ENCODE measurements around the gene PANX3.
"Not testable (repeated sequence)": the region's sequence is repeated elsewhere in the genome, so short reads cannot be mapped to it uniquely, and the experiment has no call there.

The PANX3 gene, protein sequence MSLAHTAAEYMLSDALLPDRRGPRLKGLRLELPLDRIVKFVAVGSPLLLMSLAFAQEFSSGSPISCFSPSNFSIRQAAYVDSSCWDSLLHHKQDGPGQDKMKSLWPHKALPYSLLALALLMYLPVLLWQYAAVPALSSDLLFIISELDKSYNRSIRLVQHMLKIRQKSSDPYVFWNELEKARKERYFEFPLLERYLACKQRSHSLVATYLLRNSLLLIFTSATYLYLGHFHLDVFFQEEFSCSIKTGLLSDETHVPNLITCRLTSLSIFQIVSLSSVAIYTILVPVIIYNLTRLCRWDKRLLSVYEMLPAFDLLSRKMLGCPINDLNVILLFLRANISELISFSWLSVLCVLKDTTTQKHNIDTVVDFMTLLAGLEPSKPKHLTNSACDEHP

GRCh38 chr11:124611064-124611463 is at the start of gene PANX3:
PANX3 (plus strand) TSS chr11:124611428; CDS start chr11:124611557, 129 bp downstream.
- DNase-seq (ENCODE audit: extremely low read depth in 1 of 2, low read depth in 1 of 2), result no peak

- DNase-seq (ENCODE audit: extremely low read depth in 1 of 2, low read depth in 1 of 2), result no peak
These were observed 41.5 kb upstream of the PANX3 start, which contains the start of gene OR8A1 for GRCh38 chr11:124569697-124570096. OR8A1 (plus strand) TSS chr11:124569997; CDS start chr11:124570120, 123 bp downstream.

DNA sequence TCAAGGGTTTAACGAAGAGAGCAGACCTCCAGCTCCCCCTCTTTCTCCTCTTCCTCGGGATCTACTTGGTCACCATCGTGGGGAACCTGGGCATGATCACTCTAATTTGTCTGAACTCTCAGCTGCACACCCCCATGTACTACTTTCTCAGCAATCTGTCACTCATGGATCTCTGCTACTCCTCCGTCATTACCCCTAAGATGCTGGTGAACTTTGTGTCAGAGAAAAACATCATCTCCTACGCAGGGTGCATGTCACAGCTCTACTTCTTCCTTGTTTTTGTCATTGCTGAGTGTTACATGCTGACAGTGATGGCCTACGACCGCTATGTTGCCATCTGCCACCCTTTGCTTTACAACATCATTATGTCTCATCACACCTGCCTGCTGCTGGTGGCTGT is 41.1 kb upstream of the PANX3 start:
- DNase-seq (ENCODE audit: extremely low read depth in 1 of 2, low read depth in 1 of 2), result no peak

GRCh38 chr11:124577716-124578427 is 33.4 kb upstream of the PANX3 start:
- no peak for DNase-seq (ENCODE audit: extremely low read depth in 1 of 2, low read depth in 1 of 2)

- no peak for DNase-seq (ENCODE audit: extremely low read depth in 1 of 2, low read depth in 1 of 2)
These were observed 32.5 kb upstream of the PANX3 start for GRCh38 chr11:124578761-124579160.

- DNase-seq (ENCODE audit: extremely low read depth in 1 of 2, low read depth in 1 of 2), result no peak
These were observed 29.4 kb upstream of the PANX3 start for GRCh38 chr11:124581817-124582216.

- DNase-seq (ENCODE audit: extremely low read depth in 1 of 2, low read depth in 1 of 2), result no peak
These were observed 28.7 kb upstream of the PANX3 start for GRCh38 chr11:124582565-124582964.

GRCh38 chr11:124583781-124584180 is 27.4 kb upstream of the PANX3 start:
- DNase-seq (ENCODE audit: extremely low read depth in 1 of 2, low read depth in 1 of 2), result no peak

- DNase-seq (ENCODE audit: extremely low read depth in 1 of 2, low read depth in 1 of 2), result no peak
These were observed 26.4 kb upstream of the PANX3 start for GRCh38 chr11:124584681-124585372.

DNA sequence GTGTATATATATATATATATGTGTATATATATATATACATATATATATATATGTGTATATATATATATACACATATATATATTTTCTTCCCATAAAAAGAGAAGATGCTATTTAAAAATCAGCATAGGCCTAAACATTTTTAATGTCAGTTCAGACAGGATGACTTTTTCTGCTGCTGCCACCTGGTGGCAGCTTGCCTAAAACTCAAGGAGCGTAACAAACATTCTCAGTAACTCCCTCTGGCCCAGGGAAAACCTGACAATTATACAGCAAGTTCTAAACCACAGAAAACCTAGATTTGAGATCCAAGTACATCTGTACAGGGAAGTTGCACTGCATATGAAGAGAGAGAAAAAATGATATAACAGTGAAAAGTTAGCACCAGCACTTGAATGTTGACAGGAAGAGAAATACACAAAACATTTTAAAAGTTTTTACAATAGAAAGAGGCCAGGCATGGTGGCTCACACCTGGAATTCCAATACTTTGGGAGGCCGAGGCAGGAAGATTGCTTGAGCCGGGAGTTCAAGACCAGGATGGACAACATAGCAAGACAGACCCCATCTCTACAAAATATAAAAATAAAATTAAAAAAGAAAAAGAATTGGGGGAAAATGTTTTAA is 24.9 kb upstream of the PANX3 start:
- DNase-seq (ENCODE audit: extremely low read depth in 1 of 2, low read depth in 1 of 2), result peak in 1 of 2 donors; percentile 32

DNA sequence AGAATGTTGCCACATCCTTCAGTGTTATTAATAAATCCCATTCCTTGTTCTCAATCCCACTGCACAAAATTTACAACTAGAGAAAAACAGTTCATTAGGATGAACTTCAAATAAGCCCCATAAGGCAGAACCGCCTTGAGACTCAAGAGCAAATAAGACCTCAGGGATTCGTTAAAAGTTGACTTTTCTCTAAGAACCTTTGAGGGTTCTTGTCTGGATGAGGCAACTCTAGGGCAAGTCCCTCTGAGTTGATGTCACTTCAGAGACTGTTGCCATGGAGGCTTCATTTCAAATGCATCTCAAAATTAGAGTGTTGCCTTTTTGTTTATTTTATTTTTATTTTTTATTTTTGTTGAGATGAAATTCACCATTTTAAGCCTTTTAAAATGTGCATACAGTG is 19.8 kb upstream of the PANX3 start:
- DNase-seq (ENCODE audit: extremely low read depth in 1 of 2, low read depth in 1 of 2), result no peak

- no peak for DNase-seq (ENCODE audit: extremely low read depth in 1 of 2, low read depth in 1 of 2)
These were observed 18.6 kb upstream of the PANX3 start for GRCh38 chr11:124592627-124593026.

DNA sequence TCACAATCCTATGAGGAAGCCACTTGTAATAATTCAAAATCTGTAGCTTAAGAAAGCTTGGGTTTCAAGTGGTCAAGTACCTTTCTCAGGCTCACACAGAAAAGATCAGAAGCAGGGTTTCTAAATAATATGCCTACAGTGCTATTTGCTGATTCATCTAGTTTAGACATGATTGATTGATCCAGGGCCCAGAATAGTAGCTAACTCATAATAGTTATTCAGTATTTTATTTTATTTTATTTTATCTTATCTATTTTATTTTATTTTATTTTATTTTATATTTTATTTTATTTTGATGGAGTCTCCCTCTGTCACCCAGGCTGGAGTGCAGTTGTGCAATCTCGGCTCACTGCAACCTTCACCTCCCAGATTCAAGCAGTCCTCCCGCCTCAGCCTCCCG is 15.9 kb upstream of the PANX3 start:
- DNase-seq (ENCODE audit: extremely low read depth in 1 of 2, low read depth in 1 of 2), result no peak

DNA sequence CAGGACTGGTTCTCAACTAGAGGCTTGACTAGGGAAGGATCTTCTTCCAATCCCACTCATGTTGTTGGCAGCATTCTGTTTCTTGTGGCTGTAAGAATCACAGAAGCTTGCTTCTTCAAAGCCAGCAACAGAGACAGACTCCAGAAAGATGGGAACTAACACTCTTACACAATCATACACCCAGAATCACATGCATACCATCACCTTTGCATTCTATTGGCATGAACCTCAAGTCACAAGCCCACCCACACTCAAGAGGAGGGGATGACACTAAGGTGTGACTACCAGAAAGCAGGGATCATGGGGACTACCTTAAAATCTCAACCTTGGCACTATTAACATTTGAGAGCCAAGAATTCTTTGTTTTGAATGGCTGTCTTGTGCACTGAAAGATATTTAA is 13.6 kb upstream of the PANX3 start:
- no peak for DNase-seq (ENCODE audit: extremely low read depth in 1 of 2, low read depth in 1 of 2)

GRCh38 chr11:124600621-124601320 is 10.5 kb upstream of the PANX3 start:
- DNase-seq (ENCODE audit: extremely low read depth in 1 of 2, low read depth in 1 of 2), result no peak

GRCh38 chr11:124602193-124602592 is 9.0 kb upstream of the PANX3 start:
- no peak for DNase-seq (ENCODE audit: extremely low read depth in 1 of 2, low read depth in 1 of 2)

DNA sequence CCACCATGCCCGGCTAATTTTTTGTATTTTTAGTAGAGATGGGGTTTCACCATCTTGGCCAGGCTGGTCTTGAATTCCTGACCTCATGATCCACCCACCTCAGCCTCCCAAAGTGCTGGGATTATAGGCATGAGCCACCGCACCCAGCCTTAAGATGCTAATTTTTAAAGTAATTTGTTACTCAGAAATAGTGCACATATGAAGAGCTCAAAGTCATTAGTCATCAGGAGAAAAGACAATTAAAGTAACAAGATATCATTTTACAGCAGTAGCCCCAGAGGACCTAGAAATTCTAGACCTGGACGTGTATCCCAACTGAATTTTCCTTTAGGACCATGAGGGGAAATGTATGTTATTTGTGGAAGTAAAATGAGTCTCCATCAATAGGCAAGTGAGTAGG is 8.5 kb upstream of the PANX3 start:
- DNase-seq (ENCODE audit: extremely low read depth in 1 of 2, low read depth in 1 of 2), result not testable (repeated sequence)

DNA sequence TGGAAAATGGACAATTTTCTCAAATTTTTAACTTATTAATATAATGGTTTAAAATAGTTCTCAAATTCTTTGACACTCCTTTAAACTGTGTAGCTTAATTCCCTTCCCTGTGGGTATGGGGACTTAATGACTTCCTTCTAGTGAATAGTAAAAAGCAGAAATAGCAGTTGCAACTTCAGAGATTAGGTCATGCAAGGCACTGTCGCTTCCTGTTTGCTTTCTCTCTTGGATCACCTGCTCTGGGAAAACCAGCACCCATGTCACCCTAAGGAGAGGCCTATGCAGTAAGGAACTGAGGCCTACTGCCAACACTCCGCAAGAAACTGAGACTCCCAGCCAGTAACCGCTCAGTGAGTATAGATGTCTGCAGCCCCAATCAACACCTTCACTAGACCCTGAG is 5.5 kb upstream of the PANX3 start:
- DNase-seq (ENCODE audit: extremely low read depth in 1 of 2, low read depth in 1 of 2), result no peak

DNA sequence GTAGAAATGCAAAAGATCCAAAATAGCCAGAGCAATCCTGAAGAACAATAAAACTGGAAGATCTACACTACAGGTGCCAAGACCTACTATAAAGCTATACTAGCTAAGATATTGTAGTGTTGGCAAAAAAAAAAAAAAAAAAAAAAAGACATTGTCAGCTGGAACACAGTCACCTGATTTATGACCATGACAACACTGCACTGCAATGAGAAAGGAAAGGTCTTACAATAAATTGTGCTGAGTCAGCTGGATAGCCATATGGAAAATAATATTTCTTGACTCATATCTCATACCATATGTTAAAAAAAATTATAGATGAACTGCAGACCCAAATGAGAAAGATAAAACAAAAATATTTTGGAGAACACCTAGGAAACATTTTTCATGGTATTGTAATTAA is 3.1 kb upstream of the PANX3 start:
- DNase-seq (ENCODE audit: extremely low read depth in 1 of 2, low read depth in 1 of 2), result no peak

DNA sequence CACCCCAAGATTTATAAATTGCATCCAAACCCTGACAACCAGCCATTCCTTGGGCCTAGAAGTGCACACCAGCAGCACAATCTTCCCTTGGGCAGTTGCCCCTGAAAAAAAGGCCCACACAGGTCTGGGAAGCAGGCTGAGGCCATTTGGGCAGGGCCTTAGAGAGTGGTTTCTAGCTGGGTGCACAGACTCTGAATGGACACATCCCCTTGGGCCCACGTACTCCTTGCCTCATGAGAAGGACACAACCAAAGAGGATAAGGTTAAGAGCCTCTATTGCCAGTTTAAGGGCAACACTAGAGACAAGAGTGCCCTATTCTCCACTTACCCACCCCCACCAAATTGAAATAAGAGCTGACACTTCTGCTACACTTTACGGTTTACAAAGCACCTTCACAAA is 933 bp upstream of the PANX3 start:
- DNase-seq (ENCODE audit: extremely low read depth in 1 of 2, low read depth in 1 of 2), result no peak

- DNase-seq (ENCODE audit: extremely low read depth in 1 of 2, low read depth in 1 of 2), result no peak
These were observed 817 bp downstream of the PANX3 start for GRCh38 chr11:124612045-124612444.

Measured in activated CD8-positive, alpha-beta memory T cell treated with anti-CD3 and anti-CD28 coated beads for 1 hour (primary cell).